ENCODE measurements around the gene RAB3GAP2.

GRCh38 chr1:220233927-220234326, 38.3 kb downstream of the RAB3GAP2 start:
- TF ChIP-seq POLR2A (IDR thresholded peaks at IDR 0.05), result no peak
- no peak for TF ChIP-seq CTCF (IDR thresholded peaks at IDR 0.05)

Measured in thyroid gland (tissue), 4 donors.